Activated T-helper 1 cell treated with anti-CD3 and anti-CD28 coated beads, Interleukin-12 subunit alpha, Interleukin-12 subunit beta, Interleukin-2, Interleukin-4 antibody, amounts not matched to agents 30 ng/mL and 10 ng/mL and 1 ng/mL, durations not matched to agents 14 hours and 24 hours and 36 hours (primary cell): Measurements from ENCODE around the gene KCNK6. TPM values are rescaled to one million over a fixed set of nuclear protein-coding genes. Genes with fewer than 3 reads are reported as not detected.

Source experiments
- DNase-seq: peaks from one replicate; pipeline ENCODE4 v3.0.0; 2021; ENCODE audit warnings: low spot score
- H3K27ac Mint-ChIP-seq: one replicate; pipeline ENCODE4 v1.8.0; 2021; ENCODE audit warnings: mild to moderate bottlenecking, mixed read lengths
- H3K27me3 Mint-ChIP-seq: one replicate; pipeline ENCODE4 v1.8.0; 2022; ENCODE audit warnings: mild to moderate bottlenecking, moderate library complexity, mixed read lengths; ENCODE audit not compliant: insufficient read depth
- H3K36me3 Mint-ChIP-seq: one replicate; pipeline ENCODE4 v1.8.0; 2021; ENCODE audit warnings: low read depth, mixed read lengths
- H3K4me1 Mint-ChIP-seq: one replicate; pipeline ENCODE4 v1.8.0; 2021; ENCODE audit warnings: low read depth, mixed read lengths
- H3K4me3 Mint-ChIP-seq: one replicate; pipeline ENCODE4 v1.8.0; 2021; ENCODE audit warnings: mild to moderate bottlenecking, moderate library complexity, mixed read lengths
- H3K9me3 Mint-ChIP-seq: one replicate; pipeline ENCODE4 v1.8.0; 2021; ENCODE audit warnings: mixed read lengths
- intact Hi-C: fragments of 100-400 bp; cut with micrococcal nuclease; formaldehyde crosslinking; loops from one replicate; pipeline ENCODE4 v1.15.1; 2024
- total RNA-seq: library from RNA; stranded (reverse); gene quantifications from 2 replicates; pipeline ENCODE4 v1.2.3, GENCODE V29; 2022

The KCNK6 gene
- total RNA-seq, 1 donor from 2014 or later: 22.1 TPM

GRCh38 chr19:38378866-38379265, 59.2 kb downstream of the KCNK6 start:
- Mint-ChIP-seq H3K36me3 (peaks cover 48% of the 10 kb centered on the region), H3K27me3 (no peaks in the 10 kb centered on the region), H3K4me1 (peaks cover 31% of the 10 kb centered on the region), H3K9me3 (no peaks in the 10 kb centered on the region), H3K4me3 (no peak overlapping the region), H3K27ac (no peak overlapping the region)
- DNase-seq: no peak
- intact Hi-C loops: no loop called here

- Mint-ChIP-seq H3K4me1 (peaks cover 10% of the 10 kb centered on the region), H3K4me3 (no peak overlapping the region), H3K27me3 (no peaks in the 10 kb centered on the region), H3K36me3 (peaks cover 46% of the 10 kb centered on the region), H3K27ac (no peak overlapping the region), H3K9me3 (no peaks in the 10 kb centered on the region)
- intact Hi-C loops: no loop called here
- no peak for DNase-seq
Observed at GRCh38 chr19:38381138-38381537, 61.5 kb downstream of the KCNK6 start.

Other genes starting within 250 kb of the KCNK6 start
- gene DPF1, start 95.6 kb upstream of the KCNK6 start, total RNA-seq: 1.4 and 1.7 TPM in 2 replicates
- 65.1 and 66.9 TPM in 2 replicates for gene PPP1R14A, start 63.5 kb upstream of the KCNK6 start, total RNA-seq
- 79.6 and 86.8 TPM in 2 replicates for gene SPINT2, start 55.3 kb upstream of the KCNK6 start, total RNA-seq
- gene C19orf33, start 15.6 kb upstream of the KCNK6 start, total RNA-seq: 0.71 TPM in 1 of 2 replicates, not detected in the other
- gene YIF1B, start 3.9 kb upstream of the KCNK6 start, total RNA-seq: 89.8 and 96.0 TPM in 2 replicates
- 3.0 and 4.8 TPM in 2 replicates for gene CATSPERG, start 16.0 kb downstream of the KCNK6 start, total RNA-seq
- gene PSMD8, start 54.7 kb downstream of the KCNK6 start, total RNA-seq: 292 and 298 TPM in 2 replicates
- gene GGN, start 68.2 kb downstream of the KCNK6 start, total RNA-seq: 0.17 and 0.39 TPM in 2 replicates
- gene SPRED3, start 68.9 kb downstream of the KCNK6 start, total RNA-seq: 2.2 and 2.6 TPM in 2 replicates
- gene FAM98C, start 83.2 kb downstream of the KCNK6 start, total RNA-seq: 26.6 and 27.5 TPM in 2 replicates
- 1.5 and 1.8 TPM in 2 replicates for gene RASGRP4, start 106.4 kb downstream of the KCNK6 start, total RNA-seq
- gene RYR1, start 113.8 kb downstream of the KCNK6 start, total RNA-seq: 2.6 and 3.8 TPM in 2 replicates